Measurements from ENCODE around the gene AP1G1.
A peak's percentile ranks its signal among the peaks of the same experiment; 100 is the strongest.
"Not testable (repeated sequence)": the region's sequence is repeated elsewhere in the genome, so short reads cannot be mapped to it uniquely, and the experiment has no call there.

The AP1G1 gene

DNA sequence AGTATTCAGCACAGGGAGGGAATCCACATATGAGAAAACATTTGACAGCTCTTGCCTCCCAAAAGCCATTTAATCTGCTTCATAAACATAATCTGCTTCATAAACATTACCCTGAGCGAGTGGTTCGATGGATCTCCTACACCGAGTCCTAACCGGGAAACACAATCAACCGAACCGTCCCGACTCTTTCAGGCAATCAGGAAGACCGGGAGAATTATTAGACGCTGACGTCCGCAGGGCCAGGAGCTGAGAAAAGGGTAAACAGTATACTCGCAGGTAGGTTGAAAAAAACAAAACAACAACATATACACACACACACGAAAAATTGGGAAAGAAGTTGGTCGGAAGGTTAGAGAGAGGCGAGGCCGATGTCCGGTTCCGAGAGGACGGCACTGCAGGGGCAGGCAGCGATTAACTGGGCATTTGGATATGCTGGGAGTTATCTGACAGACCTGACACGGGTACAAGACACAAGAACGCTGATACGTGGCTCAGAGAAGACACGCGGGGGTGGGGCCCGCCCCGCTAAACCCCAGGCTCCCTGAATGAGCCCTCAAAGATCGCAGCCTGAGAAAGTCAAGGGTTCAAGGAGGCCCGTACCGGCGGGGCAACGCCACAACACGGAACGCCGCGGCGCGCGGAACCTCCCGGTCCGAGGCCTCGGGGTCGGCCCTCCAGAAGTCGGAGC is 585 bp downstream of the AP1G1 start:
- peak; percentile 13 for DNase-seq

DNA sequence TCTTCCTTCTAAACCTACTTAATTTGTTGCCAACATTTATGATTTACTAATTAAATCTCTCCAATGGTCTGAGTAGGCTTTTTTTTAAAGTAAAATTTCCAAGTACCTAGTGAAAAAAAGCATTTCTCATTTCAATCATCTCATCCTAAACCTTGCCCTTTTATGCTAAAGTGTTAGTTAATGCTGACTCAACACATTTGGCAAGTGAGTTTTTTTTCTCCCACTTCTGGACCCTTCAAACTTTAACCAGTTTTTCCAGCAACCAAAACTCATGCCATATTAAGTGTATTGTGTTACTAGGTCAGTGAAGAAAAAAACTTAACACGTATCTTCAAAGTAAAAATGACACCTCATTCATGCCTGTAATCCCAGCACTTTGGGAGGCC is 5.3 kb downstream of the AP1G1 start:
- DNase-seq, result no peak

GRCh38 chr16:71796501-71797097 is 12.0 kb downstream of the AP1G1 start:
- DNase-seq, result peak; percentile 40

GRCh38 chr16:71794943-71795342 is 13.7 kb downstream of the AP1G1 start:
- DNase-seq, result no peak

DNA sequence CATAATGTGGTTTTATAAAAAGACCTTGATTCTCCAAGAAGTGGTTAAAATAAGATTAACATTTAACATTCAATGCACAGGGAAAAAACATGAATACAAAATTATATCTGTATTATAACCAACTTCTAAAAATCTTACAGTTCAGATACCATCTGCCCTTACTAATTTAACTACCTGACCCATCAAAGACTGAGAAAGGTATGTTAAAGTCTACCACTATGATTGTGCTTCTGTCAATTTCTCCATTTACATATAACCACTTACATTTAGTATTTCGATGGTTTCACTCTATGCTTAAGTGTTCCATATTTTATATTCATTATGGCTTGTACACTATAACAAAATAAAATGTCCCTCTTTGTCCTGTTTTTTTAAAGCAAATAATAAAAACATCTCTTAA is 14.6 kb downstream of the AP1G1 start:
- no peak for DNase-seq

GRCh38 chr16:71792176-71792575 is 16.5 kb downstream of the AP1G1 start:
- peak; percentile 20 for DNase-seq

DNA sequence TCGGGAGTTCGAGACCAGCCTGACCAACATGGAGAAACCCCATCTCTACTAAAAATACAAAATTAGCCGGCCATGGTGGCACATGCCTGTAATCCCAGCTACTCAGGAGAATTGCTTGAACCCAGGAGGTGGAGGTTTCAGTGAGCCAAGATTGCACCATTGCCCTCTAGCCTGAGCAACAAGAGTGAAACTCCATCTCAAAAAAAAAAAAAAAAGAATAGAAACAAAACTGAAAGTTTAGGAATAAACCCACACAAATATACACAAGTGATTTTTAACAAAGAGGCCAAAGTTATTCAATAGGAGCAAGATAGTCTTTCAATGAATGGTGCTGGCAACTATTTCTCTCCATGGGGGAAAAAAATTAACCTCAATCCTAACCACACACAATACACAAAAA is 18.3 kb downstream of the AP1G1 start:
- not testable (repeated sequence) for DNase-seq

DNA sequence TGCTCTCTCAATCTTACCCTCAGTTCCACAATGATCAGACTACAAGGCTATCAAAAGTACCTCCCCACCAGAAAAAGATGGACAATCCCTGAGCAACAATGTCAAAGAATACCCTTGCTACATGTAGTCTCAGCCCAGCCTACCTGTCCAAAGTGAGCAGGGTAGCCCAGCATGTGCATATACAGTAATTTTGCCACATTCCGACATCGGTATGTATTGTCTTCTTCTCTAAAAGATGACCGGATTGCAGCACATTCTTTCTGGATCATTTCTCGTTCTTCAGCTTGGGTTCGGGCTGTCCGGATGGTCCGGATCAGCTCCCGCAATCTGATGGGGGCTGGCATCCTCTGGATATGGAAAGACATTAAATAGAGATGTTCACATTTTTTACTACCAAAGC is 19.5 kb downstream of the AP1G1 start:
- no peak for DNase-seq

DNA sequence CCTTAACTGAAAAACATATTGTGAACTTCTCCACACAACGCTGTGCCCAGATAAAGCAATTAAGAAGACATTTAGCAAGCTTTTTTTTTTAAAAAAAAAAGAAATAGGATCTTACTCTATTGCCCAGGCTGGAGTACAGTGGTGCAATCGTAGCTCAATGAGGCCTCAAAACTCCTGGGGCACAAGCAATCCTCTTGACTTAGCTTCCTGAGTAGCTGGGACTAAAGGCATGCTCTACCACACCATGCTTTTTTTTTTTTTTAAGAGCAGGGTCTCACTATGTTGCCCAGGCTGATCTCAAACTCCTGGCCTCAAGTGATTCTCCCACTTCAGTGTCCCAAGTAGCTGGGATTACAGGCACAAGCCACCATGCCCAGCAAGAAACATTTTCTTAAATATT is 20.1 kb downstream of the AP1G1 start:
- DNase-seq, result no peak

DNA sequence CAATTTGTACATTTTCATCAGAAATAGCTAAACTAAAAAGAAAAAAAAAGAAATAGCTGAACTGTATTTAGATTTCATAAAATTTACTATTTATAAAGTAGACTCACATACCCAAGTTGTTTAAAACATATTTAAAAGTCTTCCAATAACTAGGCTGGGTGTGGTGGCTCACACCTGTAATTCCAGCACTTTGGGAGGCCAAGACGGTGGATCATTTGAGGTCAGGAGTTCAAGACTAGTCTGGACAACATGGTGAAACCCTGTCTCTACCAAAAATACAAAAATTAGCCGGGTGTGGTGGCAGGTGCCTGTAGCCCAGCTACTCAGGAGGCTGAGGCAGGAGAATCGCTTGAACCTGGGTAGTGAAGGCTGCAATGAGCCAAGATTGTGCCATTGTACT is 23.5 kb downstream of the AP1G1 start:
- DNase-seq, result not testable (repeated sequence)

- DNase-seq, result no peak
These were observed 24.5 kb downstream of the AP1G1 start for GRCh38 chr16:71784093-71784492.

DNA sequence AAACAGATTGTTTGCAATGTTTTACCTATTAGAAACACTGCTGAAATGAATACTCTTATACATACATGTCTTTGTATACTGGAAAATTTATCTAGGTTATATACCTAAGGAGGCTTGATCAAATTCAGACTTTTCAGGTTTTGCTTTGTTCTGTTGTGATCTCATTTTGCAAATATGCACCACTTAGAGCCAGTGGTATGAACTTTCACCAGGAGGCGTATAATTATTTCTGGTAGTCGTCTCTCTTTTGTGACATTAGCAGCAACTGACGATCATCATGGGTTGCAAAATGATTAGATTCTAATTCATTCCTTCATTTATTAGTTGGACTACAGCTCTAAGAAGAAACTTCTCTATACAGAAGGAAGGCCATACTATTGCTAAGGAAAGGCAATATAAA is 26.9 kb downstream of the AP1G1 start:
- DNase-seq, result peak; percentile 16

- DNase-seq, result no peak
These were observed 28.0 kb downstream of the AP1G1 start for GRCh38 chr16:71780521-71781089.

DNA sequence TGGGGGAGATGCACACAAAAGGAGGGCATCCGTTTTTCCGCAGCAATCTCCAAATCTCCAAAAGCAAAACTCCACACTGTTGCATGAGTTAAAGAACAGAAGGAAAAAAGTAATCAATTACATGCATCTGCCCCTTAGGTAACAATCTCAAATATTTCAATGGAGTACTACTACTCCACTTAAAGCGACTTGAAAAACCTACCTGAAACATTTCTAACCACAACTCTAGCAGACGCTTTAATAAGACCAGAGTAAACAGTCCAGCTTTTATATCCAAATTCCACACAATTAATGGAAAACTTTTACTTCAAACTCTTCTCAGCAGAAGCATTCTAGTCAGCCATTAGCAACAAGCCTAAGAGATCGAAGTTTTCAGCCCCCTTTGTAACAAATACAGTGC is 29.9 kb downstream of the AP1G1 start:
- no peak for DNase-seq

DNA sequence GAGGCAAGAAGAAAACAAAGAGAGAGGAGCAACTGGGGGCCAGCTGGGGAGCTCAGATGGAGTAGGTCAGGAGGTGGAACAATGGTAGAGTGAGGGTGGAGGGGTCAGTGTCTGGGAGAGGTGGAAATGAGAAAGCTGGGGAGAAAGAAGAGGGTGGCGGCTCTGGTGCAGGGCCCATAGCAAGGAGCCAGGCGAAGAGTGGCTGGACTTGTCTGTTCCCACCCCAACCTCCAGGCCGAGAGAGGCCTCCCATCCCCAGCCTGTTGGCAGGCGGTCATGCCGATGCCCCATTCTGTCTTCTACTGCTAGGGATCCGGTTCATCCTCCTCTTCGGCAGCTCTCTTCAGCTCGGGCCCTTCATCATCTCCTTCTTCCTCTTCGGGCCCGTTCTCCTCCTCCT is 31.3 kb downstream of the AP1G1 start:
- DNase-seq, result no peak

- no peak for DNase-seq
These were observed 32.7 kb downstream of the AP1G1 start for GRCh38 chr16:71775949-71776348.

- no peak for DNase-seq
These were observed 37.1 kb downstream of the AP1G1 start for GRCh38 chr16:71771571-71771970.

GRCh38 chr16:71769222-71769621 is 39.4 kb downstream of the AP1G1 start:
- no peak for DNase-seq

GRCh38 chr16:71767060-71767900 is 41.4 kb downstream of the AP1G1 start:
- no peak for DNase-seq

DNA sequence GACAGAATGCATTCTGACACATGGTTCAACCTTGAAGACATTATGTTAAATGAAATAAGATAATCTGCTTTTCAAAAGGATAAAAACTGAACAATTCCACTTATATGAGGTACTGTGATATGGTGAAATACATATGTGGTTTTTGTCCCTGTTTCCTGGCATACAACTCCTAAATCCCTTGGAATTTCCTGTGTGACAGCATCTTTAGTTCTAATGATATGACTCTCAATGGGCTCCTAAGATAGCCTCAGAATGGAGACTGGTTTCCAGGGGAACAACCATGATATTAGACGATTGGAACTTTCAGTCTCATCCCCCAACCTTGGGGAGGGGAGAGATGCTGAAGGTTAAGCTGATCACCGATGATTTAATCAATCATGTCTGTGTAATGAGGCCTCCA is 46.4 kb downstream of the AP1G1 start:
- DNase-seq, result peak; percentile 69

DNA sequence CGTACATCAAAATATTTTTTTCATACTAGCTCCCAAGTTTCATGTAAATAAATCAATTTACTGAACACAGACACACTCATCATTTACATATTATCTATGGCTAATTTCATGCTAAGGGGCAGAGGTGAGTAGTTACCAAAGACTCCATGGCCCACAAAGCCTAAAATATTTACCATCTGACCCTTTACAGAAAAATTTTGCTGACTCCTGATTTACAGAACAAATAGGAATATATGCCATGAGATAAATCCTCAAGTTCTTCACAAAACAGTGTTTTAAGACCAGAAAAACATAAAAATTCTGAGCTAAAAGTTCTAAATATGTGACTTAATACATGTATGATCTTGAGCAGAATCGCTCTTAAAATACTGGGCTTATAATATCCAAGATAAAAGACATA is 47.5 kb downstream of the AP1G1 start:
- DNase-seq, result no peak

- DNase-seq, result no peak
These were observed 50.3 kb downstream of the AP1G1 start for GRCh38 chr16:71758293-71758760.

DNA sequence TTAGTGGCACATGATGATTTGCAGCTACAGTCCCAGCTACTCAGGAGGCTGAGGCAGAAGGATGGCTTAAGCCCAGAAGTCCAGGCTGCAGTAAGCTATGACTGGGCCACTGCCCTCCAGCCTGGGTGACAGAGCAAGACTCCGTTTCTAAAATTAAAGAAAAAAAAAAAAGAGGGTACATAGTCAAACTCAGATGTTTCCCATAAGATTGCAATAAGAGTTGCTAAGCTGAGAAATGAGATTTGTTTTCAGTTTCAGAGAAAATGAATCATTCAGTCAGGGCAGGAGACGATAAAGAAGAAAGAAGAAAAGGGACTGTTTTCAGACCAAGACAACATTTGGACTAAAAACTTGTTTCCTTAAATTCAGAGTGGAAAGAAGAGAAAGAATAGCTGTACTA is 54.0 kb downstream of the AP1G1 start:
- no peak for DNase-seq
